Adipocyte (in vitro differentiated cells): ENCODE measurements around the gene GRIA2.

Source experiments
- DNase-seq: peaks from one replicate; pipeline ENCODE4 v3.0.0-alpha.2; 2015; ENCODE audit warnings: low read depth
- H3K27me3 ChIP-seq: replicated peaks from 2 replicates; pipeline ENCODE4 v1.7.0; 2013; ENCODE audit warnings: mild to moderate bottlenecking, low read length, moderate library complexity; ENCODE audit not compliant: control insufficient read depth, insufficient read depth
- H3K36me3 ChIP-seq: 2 replicates; pipeline ENCODE4 v1.7.0; 2013; ENCODE audit warnings: low read length, mild to moderate bottlenecking, moderate library complexity; ENCODE audit not compliant: control insufficient read depth, insufficient read depth, severe bottlenecking
- H3K4me1 ChIP-seq: 2 replicates; pipeline ENCODE4 v1.7.0; 2013; ENCODE audit warnings: mild to moderate bottlenecking, low read length, moderate library complexity; ENCODE audit not compliant: control insufficient read depth, insufficient read depth
- H3K4me3 ChIP-seq: 2 replicates; pipeline ENCODE4 v1.7.0; 2013; ENCODE audit warnings: mild to moderate bottlenecking, low read length, moderate library complexity
- H3K9ac ChIP-seq: 2 replicates; pipeline ENCODE4 v1.7.0; 2013; ENCODE audit warnings: mild to moderate bottlenecking, low read length, moderate library complexity
- H3K9me3 ChIP-seq: 2 replicates; pipeline ENCODE4 v1.7.0; 2013; ENCODE audit warnings: mild to moderate bottlenecking, low read length, moderate library complexity; ENCODE audit not compliant: control insufficient read depth

GRIA2 gene

GRCh38 chr4:157372567-157372966 is 152.0 kb downstream of the GRIA2 start:
- Histone ChIP-seq H3K9me3 (no peaks in the 10 kb centered on the region), H3K9ac (no peak overlapping the region), H3K27me3 (no peaks in the 10 kb centered on the region), H3K36me3 (no peaks in the 10 kb centered on the region), H3K4me1 (no peaks in the 10 kb centered on the region), H3K4me3 (no peak overlapping the region)
- no peak for DNase-seq

DNA sequence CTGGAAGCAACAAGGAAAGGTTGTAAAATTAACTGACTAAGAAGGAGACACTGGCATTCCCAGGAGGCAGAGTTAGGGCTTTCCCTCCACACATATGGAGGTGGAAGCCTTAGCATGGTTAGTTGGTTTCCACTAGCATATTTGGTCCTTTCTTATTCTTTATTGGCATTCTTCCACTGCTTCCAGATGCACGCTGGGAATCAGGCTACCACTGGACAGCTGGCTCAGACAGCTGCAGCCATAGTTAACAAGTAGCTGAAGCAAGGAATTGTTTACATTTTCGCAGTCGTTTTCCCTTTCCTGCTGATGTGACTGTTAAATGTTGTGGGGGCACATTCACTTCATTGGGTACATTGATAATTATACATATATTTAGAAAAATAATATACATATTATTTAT is 169.2 kb downstream of the GRIA2 start:
- H3K9ac ChIP-seq: no peak overlapping the region
- no peak for DNase-seq
- H3K9me3 ChIP-seq: no peaks in the 10 kb centered on the region
- H3K4me1 ChIP-seq: no peaks in the 10 kb centered on the region
- no peak overlapping the region for H3K4me3 ChIP-seq
- H3K27me3 ChIP-seq: no peaks in the 10 kb centered on the region
- H3K36me3 ChIP-seq: no peaks in the 10 kb centered on the region

GRCh38 chr4:157405070-157405469 is 184.5 kb downstream of the GRIA2 start:
- H3K9ac ChIP-seq: no peak overlapping the region
- DNase-seq: no peak

More at GRCh38 chr4:157405070-157405469, 184.5 kb downstream of the GRIA2 start:
- Histone ChIP-seq H3K36me3 (no peaks in the 10 kb centered on the region), H3K4me1 (no peaks in the 10 kb centered on the region), H3K27me3 (peaks cover 4% of the 10 kb centered on the region), H3K4me3 (no peak overlapping the region), H3K9me3 (no peaks in the 10 kb centered on the region)
